Esophagus squamous epithelium (tissue), 4 donors: ENCODE measurements around the gene ATP11A.

Source experiments
- CTCF ChIP-seq, 6 experiments: fragments of 450-650 bp in 4 of 6; fragments of 200-600 bp in 2 of 6; sonication (generic) in 2 of 6; IDR thresholded peaks; one replicate each; pipeline ENCODE4 v1.5.1; 2016 to 2019; ENCODE audit warnings: antibody characterized with exemption in 6 of 6, mild to moderate bottlenecking in 4 of 6, moderate library complexity in 4 of 6
- POLR2A ChIP-seq, 4 donors: fragments of 450-650 bp; IDR thresholded peaks; one replicate each; pipeline ENCODE4 v1.6.1; 2017; ENCODE audit warnings: antibody characterized with exemption in 4 of 4, mild to moderate bottlenecking in 4 of 4, moderate library complexity in 3 of 4

- TF ChIP-seq POLR2A (IDR thresholded peaks at IDR 0.05) (no peak), CTCF (IDR thresholded peaks at IDR 0.05) (no peak)
These were observed 130.0 kb downstream of the ATP11A start for GRCh38 chr13:112819816-112820215.
